Amniotic epithelial cell (primary cell): ENCODE results near the gene NALCN.

Experiments used
- DNase-seq: peaks from one replicate; pipeline ENCODE4 v3.0.0-alpha.2; 2010; ENCODE audit warnings: low read depth

The NALCN gene

DNA sequence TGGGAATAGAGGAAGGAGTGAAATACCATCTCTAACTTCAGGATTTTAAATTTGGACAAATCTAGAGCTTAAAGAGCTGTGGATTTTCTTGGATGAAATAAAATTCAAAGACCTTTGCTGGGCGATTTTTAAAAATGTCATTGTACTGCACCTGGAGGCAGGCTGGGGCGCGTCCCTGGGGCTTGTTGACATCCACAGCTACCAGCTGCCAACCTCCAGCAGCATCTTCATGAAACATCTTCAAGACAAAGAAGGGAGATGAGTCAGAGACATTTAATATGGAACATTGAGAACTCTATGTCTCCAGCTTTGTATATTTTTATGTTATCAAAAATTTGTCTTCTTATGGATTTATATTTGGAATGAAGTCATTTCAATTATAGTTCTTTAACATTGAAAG, 132.5 kb downstream of the NALCN start:
- DNase-seq, result no peak

DNA sequence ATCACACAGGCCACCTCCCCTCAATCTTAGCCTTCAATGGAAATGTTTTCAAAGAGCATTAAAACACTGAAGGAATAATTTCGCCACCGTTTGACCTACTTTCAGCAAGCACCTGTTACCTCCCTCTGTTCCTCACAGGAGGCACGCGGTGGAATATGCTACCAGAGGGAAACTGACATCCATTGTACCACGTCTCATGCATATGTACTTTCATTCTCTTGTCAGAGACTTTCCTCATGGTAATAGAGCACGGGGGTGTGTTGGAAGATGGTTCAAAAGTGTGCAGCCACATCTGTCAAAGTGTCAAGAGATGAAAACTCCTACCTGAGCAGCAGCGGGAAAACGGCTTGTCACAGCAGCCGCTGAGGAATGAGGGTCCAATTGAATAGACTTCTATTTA, 143.4 kb downstream of the NALCN start:
- DNase-seq, result no peak

- no peak for DNase-seq
These were observed 144.5 kb downstream of the NALCN start for GRCh38 chr13:101271681-101272245.

GRCh38 chr13:101267656-101268055, 148.7 kb downstream of the NALCN start:
- DNase-seq, result no peak

GRCh38 chr13:101265934-101266333, 150.4 kb downstream of the NALCN start:
- no peak for DNase-seq

DNA sequence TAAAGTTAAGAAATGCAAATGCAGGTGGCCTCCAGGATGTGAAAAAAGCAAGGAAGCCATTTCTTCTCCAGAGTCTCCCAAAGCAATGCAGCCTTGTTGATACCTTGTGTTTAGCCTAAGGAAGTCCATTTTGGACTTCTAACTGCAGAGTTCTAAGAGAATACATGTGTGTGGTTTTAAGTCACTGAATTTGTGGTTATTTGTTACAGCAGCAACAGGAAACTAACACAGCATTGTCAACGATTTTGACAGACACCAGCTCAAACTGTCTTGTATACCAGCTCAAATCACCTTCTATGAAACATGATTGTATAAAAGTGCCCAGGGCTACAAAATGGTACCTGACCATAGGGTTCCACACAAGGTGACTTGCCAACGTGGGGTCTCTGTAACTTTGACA, 151.4 kb downstream of the NALCN start:
- DNase-seq, result no peak

DNA sequence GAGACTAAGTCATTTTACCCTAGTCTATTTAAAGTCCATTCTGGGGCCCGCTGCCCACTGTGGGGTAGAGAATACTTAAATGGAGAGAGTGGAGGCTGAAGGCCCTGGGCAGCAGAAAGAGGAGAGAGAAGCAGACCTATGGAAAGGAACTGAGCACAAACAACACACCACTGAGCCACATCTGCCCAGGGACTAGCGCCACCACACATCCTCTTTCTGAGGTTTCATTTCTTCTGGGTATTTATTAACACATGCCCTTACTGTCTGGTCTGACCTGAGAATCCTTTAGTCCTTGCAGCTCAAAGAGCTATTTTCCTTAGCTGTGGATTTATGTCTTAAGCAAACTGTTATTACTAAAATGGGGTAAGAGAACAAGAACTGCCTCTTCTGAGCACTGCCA, 154.0 kb downstream of the NALCN start:
- DNase-seq, result no peak

DNA sequence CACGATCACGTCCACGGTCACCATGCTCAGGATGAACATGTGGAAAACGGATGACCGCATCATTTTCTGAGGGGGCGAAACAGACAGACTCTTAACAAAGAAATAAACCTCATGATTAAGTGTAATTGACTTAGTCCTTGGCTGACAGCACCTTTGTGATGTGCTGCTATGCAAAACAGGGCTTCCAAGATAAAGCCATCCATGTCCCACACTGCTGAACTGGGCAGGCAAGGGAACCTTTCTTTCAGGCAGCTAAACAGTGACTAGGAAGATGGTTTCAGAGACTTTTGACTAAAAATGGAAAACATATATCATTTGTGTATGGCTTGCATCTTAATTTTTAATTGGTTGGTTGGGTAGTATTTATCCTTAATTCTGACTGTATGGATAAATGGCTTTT, 157.8 kb downstream of the NALCN start:
- no peak for DNase-seq

DNA sequence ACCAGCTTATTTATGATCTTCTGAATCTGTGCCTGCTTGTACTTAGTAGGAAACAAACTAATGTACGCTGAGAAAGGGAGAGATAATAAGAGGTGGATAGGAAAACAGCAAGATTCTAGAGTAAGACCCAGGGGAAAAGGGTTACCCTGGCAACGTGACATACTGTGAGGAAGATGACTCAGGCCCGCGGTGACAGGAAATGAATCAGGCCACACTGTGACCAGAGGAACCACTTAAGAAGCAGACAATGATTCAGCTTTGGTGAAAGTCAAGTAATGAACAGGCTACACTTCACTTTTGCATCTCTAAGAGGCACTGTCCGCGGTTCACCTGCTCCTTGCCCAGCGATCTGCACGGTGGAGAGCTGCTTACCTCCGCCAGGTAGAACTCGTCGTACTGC, 158.2 kb downstream of the NALCN start:
- DNase-seq, result peak; percentile 73

DNA sequence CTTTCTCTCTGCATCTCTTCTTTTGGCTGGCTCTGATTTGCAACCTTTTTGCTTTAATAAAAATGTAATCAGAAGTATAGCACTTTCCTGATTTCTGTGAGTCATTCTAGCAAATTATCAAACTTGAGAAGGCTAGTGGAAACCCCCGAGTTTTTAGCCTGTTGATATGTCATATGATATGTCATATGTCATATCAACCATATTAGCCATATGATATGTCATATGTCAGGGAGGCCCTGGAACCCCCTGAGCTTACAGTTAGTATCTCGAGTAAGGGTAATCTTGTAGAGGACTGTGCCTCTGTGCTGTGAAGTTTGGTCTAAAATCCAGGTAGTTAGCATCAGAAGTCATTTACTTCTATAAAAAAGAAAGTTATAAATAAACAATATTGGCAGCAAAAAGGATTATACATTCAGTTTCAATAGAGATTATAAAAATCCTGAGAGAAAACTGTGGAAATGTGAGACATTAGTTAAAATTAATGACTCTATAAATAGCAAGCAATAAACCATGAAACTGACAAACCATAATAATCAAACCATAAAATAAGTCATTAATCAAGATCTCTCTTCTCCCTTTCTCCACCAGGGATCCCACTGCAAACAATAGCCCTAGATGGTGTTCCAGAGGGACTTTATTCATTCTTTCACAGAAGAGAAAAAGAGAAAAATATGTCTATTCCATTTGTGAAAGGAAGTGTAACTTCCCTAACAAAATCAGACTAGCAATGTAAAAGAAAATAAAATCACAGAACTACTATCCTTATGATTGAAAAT, 167.4 kb downstream of the NALCN start:
- no peak for DNase-seq

- DNase-seq, result no peak
These were observed 173.6 kb downstream of the NALCN start for GRCh38 chr13:101242720-101243119.

GRCh38 chr13:101238555-101238954, 177.8 kb downstream of the NALCN start:
- no peak for DNase-seq

- peak; percentile 63 for DNase-seq
These were observed 184.4 kb downstream of the NALCN start for GRCh38 chr13:101231751-101232428.

- no peak for DNase-seq
These were observed 185.9 kb downstream of the NALCN start for GRCh38 chr13:101230271-101230890.

DNA sequence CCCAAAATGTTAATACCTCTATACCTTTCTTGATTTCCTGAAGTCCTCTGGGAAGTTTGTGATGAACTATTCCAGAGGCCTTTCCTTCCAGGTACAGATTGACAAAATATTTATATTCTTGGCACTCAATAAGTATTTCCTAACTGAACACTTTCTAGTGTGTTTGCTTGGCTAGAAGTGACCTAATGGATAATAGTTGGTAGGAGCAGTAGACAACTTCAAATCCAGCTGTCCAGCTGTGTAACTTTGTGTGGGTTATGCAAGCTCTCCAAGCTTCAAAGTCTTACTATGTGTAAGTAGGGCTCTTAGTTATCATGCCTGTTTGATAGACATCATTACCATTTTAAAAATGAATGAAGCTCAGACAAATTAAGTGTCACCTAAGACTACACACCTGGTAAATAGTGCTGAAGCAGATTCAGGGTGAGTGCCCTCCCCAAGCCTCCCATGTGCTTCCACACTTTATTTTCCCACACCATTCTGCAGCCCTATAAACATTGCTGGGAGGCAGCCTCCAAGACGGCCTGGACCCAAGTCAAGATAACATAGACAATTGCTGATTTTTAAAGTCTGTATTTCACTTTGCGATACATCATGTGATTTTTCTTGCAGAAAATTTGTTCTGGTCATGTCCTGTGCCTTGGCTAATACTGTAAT, 196.6 kb downstream of the NALCN start:
- no peak for DNase-seq

DNA sequence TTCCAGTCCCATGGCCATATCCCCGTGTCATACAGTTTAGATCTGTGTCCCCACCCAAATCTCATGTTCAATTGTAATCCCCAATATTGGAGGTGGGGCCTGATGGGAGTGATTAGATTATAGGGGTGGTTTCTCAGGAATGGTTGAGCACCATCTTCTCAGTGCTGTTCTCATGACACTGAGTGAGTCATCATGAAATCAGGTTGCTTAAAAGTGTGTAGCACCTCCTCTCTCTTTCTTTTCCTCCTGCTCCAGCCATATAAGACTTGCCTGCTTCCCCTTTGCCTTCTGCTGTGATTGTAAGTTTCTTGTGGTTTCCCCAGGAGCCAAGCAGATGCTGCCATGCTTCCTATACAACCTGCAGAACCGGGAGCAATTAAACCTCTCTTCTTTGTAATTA, 197.8 kb downstream of the NALCN start:
- DNase-seq, result peak; percentile 45

GRCh38 chr13:101217086-101217485, 199.2 kb downstream of the NALCN start:
- DNase-seq, result peak; percentile 86

- DNase-seq, result peak; percentile 59
These were observed 205.0 kb downstream of the NALCN start for GRCh38 chr13:101211261-101211660.

DNA sequence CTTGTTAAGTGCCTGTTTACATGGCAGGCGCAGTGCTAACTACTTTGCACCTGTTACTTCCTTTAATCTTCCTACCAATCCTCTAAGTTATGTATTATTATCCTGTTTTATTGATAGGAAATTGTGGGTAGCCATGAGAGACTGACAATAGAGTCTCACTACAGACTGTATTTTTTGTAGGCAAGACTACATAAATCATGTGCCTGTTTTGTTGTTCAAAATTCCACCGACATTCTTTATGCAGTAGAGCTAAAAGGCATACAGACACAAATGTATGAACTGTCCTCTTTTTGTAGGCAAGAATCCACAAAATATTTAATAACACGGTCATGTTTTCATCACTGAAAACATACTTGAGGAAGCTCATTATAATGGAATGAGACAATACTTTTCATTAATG, 205.5 kb downstream of the NALCN start:
- no peak for DNase-seq

- no peak for DNase-seq
These were observed 207.0 kb downstream of the NALCN start for GRCh38 chr13:101209206-101209893.

GRCh38 chr13:101205408-101205807, 210.9 kb downstream of the NALCN start:
- no peak for DNase-seq
